WTC11 (cell line): ENCODE data around the gene TNFSF15. TPM values are rescaled to one million over a fixed set of nuclear protein-coding genes. Genes with fewer than 3 reads are reported as not detected.

ENCODE experiments used
- ATAC-seq: fragments of 200-7000 bp; cut with Tn5 transposase; 2 replicates; pipeline ENCODE4 v1.10.0; 2021; ENCODE audit warnings: mild to moderate bottlenecking, moderate library complexity
- CTCF ChIA-PET: fragments of 300-600 bp; sonication (Branson Sonifier 250); formaldehyde crosslinking; loops from one replicate; lab custom pipeline; 2021; ENCODE audit warnings: antibody characterized with exemption; lab: Charles Lee
- POLR2A ChIA-PET: fragments of 350-600 bp; sonication (Branson Sonifier 250); formaldehyde crosslinking; loops from one replicate; lab custom pipeline; 2021; ENCODE audit warnings: antibody characterized with exemption; lab: Charles Lee
- DNase-seq: peaks from one replicate; pipeline ENCODE4 v3.0.0; 2021; ENCODE audit warnings: low spot score
- H3K27ac Mint-ChIP-seq: 2 replicates; pipeline ENCODE4 v1.8.0; 2021; ENCODE audit warnings: mixed read lengths
- H3K27me3 Mint-ChIP-seq: 2 replicates; pipeline ENCODE4 v1.8.0; 2021; ENCODE audit warnings: low read depth, mild to moderate bottlenecking, moderate library complexity, mixed read lengths
- H3K36me3 Mint-ChIP-seq: 2 replicates; pipeline ENCODE4 v1.8.0; 2021; ENCODE audit warnings: mixed read lengths
- H3K4me1 Mint-ChIP-seq: 2 replicates; pipeline ENCODE4 v1.8.0; 2022; ENCODE audit warnings: mixed read lengths
- H3K4me3 Mint-ChIP-seq: 2 replicates; pipeline ENCODE4 v1.8.0; 2021; ENCODE audit warnings: mild to moderate bottlenecking, moderate library complexity, mixed read lengths
- H3K9me3 Mint-ChIP-seq: 2 replicates; pipeline ENCODE4 v1.8.0; 2021; ENCODE audit warnings: mixed read lengths
- CREB1 ChIP-seq: sonication (generic); formaldehyde crosslinking; IDR thresholded peaks from 2 replicates; pipeline ENCODE4 v1.8.0; 2023; ENCODE audit warnings: mild to moderate bottlenecking, missing genetic modification reagents
- FOXJ3 ChIP-seq: sonication (generic); formaldehyde crosslinking; IDR thresholded peaks from 2 replicates; pipeline ENCODE4 v1.9.0; 2021; ENCODE audit warnings: missing genetic modification reagents, mild to moderate bottlenecking, borderline replicate concordance
- GRHL2 ChIP-seq: fragments of 250-450 bp; sonication (Bioruptor Pico); IDR thresholded peaks from 2 replicates; pipeline ENCODE4 v1.8.0; 2022; ENCODE audit warnings: mild to moderate bottlenecking, moderate library complexity; ENCODE audit not compliant: insufficient replicate concordance, severe bottlenecking
- HMGA2 ChIP-seq: fragments of 250-450 bp; sonication (Bioruptor Pico); IDR thresholded peaks from 2 replicates; pipeline ENCODE4 v1.4.0; 2021; ENCODE audit warnings: mild to moderate bottlenecking, moderate library complexity
- NFE2L1 ChIP-seq: sonication (generic); formaldehyde crosslinking; IDR thresholded peaks from 2 replicates; pipeline ENCODE4 v1.8.1; 2023; ENCODE audit warnings: missing genetic modification reagents
- NR1H2 ChIP-seq: sonication (generic); formaldehyde crosslinking; IDR thresholded peaks from 2 replicates; pipeline ENCODE4 v1.9.0; 2021; ENCODE audit warnings: mild to moderate bottlenecking, moderate library complexity, missing genetic modification reagents
- OVOL2 ChIP-seq: fragments of 250-450 bp; sonication (Bioruptor Pico); IDR thresholded peaks from 2 replicates; pipeline ENCODE4 v1.9.0; 2021; ENCODE audit warnings: mild to moderate bottlenecking, borderline replicate concordance
- RORB ChIP-seq: fragments of 250-450 bp; sonication (Bioruptor Pico); IDR thresholded peaks from 2 replicates; pipeline ENCODE4 v1.9.0; 2021; ENCODE audit warnings: mild to moderate bottlenecking
- TEAD4 ChIP-seq: sonication (generic); formaldehyde crosslinking; IDR thresholded peaks from 2 replicates; pipeline ENCODE4 v1.8.0; 2022; ENCODE audit warnings: mild to moderate bottlenecking, missing genetic modification reagents
- TP53 ChIP-seq: sonication (generic); formaldehyde crosslinking; IDR thresholded peaks from 2 replicates; pipeline ENCODE4 v1.8.1; 2023; ENCODE audit warnings: mild to moderate bottlenecking, missing genetic modification reagents
- ZNF232 ChIP-seq: sonication (generic); formaldehyde crosslinking; IDR thresholded peaks from 2 replicates; pipeline ENCODE4 v1.8.0; 2022; ENCODE audit warnings: mild to moderate bottlenecking, missing genetic modification reagents
- ZNF423 ChIP-seq: fragments of 250-450 bp; sonication (Bioruptor Pico); IDR thresholded peaks from 2 replicates; pipeline ENCODE4 v2.1.2; 2022; ENCODE audit warnings: mild to moderate bottlenecking, moderate library complexity
- total RNA-seq: library from RNA; stranded (reverse); gene quantifications from 3 replicates; pipeline ENCODE4 v1.2.3, GENCODE V29; 2021
- TF ChIP-seq, protein P1 (sequence below): fragments of 250-450 bp; sonication (Bioruptor Pico); IDR thresholded peaks from 2 replicates; pipeline ENCODE4 v2.1.2; 2022; ENCODE audit warnings: mild to moderate bottlenecking, moderate library complexity
- TF ChIP-seq, protein P2 (sequence below): sonication (generic); formaldehyde crosslinking; IDR thresholded peaks from 2 replicates; pipeline ENCODE4 v1.8.1; 2023; ENCODE audit warnings: mild to moderate bottlenecking, missing genetic modification reagents, moderate library complexity
- TF ChIP-seq, protein P3 (sequence below): fragments of 250-450 bp; sonication (Bioruptor Pico); IDR thresholded peaks from 2 replicates; pipeline ENCODE4 v1.9.0; 2021; ENCODE audit warnings: mild to moderate bottlenecking
- TF ChIP-seq, protein P4 (sequence below): sonication (generic); formaldehyde crosslinking; IDR thresholded peaks from 2 replicates; pipeline ENCODE4 v1.8.1; 2022; ENCODE audit warnings: low read depth, missing genetic modification reagents, borderline replicate concordance
- TF ChIP-seq, protein P5 (sequence below): fragments of 200-600 bp; IDR thresholded peaks from 2 replicates; pipeline ENCODE4 v1.8.0; 2022; ENCODE audit warnings: antibody characterized with exemption
- TF ChIP-seq, protein P6 (sequence below): sonication (generic); formaldehyde crosslinking; IDR thresholded peaks from 2 replicates; pipeline ENCODE4 v1.8.1; 2023; ENCODE audit warnings: mild to moderate bottlenecking, missing genetic modification reagents
- TF ChIP-seq, protein P7 (sequence below): fragments of 250-450 bp; sonication (Bioruptor Pico); IDR thresholded peaks from 2 replicates; pipeline ENCODE4 v1.9.0; 2021; ENCODE audit warnings: moderate library complexity, mild to moderate bottlenecking, inconsistent platforms, borderline replicate concordance
- TF ChIP-seq, protein P8 (sequence below): sonication (generic); formaldehyde crosslinking; IDR thresholded peaks from 2 replicates; pipeline ENCODE4 v1.8.0; 2022; ENCODE audit warnings: missing genetic modification reagents

The TNFSF15 gene
- total RNA-seq, 1 experiment from 2014 or later, result 0.11 TPM

DNA sequence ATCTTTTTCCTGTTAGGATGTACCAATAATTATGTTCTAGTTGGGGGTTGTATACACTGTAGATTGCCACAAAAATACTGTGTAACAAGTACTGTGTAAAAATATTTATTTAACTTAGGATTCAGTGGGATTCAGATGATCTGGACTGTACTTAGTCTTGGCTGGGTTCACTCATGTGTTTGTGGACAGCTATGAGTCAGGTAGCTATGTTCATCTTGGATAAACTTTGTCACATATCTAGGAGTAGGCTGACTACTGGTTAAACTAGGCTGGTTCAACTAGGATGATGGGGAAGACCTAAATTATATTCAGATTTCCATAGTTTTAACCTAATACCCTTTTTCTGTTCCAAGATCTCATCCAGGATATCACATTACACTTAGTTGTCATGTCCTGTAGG is 32.1 kb upstream of the TNFSF15 start:
- ATAC-seq (no peak), DNase-seq (no peak)
- ChIA-PET POLR2A (no interaction called here), CTCF (no interaction called here)
- no peak for TF ChIP-seq ZNF232 (CRISPR knock-in tag)
- TF ChIP-seq, protein P1, sequence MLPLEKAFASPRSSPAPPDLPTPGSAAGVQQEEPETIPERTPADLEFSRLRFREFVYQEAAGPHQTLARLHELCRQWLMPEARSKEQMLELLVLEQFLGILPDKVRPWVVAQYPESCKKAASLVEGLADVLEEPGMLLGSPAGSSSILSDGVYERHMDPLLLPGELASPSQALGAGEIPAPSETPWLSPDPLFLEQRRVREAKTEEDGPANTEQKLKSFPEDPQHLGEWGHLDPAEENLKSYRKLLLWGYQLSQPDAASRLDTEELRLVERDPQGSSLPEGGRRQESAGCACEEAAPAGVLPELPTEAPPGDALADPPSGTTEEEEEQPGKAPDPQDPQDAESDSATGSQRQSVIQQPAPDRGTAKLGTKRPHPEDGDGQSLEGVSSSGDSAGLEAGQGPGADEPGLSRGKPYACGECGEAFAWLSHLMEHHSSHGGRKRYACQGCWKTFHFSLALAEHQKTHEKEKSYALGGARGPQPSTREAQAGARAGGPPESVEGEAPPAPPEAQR (CRISPR knock-in tag), result no peak
- TF ChIP-seq, protein P2, sequence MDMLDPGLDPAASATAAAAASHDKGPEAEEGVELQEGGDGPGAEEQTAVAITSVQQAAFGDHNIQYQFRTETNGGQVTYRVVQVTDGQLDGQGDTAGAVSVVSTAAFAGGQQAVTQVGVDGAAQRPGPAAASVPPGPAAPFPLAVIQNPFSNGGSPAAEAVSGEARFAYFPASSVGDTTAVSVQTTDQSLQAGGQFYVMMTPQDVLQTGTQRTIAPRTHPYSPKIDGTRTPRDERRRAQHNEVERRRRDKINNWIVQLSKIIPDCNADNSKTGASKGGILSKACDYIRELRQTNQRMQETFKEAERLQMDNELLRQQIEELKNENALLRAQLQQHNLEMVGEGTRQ (CRISPR knock-in tag), result no peak
- no peak for TF ChIP-seq OVOL2 (CRISPR knock-in tag)
- TF ChIP-seq, protein P3, sequence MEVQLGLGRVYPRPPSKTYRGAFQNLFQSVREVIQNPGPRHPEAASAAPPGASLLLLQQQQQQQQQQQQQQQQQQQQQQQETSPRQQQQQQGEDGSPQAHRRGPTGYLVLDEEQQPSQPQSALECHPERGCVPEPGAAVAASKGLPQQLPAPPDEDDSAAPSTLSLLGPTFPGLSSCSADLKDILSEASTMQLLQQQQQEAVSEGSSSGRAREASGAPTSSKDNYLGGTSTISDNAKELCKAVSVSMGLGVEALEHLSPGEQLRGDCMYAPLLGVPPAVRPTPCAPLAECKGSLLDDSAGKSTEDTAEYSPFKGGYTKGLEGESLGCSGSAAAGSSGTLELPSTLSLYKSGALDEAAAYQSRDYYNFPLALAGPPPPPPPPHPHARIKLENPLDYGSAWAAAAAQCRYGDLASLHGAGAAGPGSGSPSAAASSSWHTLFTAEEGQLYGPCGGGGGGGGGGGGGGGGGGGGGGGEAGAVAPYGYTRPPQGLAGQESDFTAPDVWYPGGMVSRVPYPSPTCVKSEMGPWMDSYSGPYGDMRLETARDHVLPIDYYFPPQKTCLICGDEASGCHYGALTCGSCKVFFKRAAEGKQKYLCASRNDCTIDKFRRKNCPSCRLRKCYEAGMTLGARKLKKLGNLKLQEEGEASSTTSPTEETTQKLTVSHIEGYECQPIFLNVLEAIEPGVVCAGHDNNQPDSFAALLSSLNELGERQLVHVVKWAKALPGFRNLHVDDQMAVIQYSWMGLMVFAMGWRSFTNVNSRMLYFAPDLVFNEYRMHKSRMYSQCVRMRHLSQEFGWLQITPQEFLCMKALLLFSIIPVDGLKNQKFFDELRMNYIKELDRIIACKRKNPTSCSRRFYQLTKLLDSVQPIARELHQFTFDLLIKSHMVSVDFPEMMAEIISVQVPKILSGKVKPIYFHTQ (CRISPR knock-in tag), result no peak
- TF ChIP-seq, protein P4, sequence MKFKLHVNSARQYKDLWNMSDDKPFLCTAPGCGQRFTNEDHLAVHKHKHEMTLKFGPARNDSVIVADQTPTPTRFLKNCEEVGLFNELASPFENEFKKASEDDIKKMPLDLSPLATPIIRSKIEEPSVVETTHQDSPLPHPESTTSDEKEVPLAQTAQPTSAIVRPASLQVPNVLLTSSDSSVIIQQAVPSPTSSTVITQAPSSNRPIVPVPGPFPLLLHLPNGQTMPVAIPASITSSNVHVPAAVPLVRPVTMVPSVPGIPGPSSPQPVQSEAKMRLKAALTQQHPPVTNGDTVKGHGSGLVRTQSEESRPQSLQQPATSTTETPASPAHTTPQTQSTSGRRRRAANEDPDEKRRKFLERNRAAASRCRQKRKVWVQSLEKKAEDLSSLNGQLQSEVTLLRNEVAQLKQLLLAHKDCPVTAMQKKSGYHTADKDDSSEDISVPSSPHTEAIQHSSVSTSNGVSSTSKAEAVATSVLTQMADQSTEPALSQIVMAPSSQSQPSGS, result no peak
- no peak for TF ChIP-seq CREB1 (CRISPR knock-in tag)
- TF ChIP-seq GRHL2, result no peak
- no peak for TF ChIP-seq RORB
- TF ChIP-seq NR1H2 (CRISPR knock-in tag), result no peak
- TF ChIP-seq TEAD4, result no peak
- H3K27ac Mint-ChIP-seq, result no peak overlapping the region
- H3K4me3 Mint-ChIP-seq, result no peak overlapping the region
- peaks cover 6% of the 10 kb centered on the region for H3K9me3 Mint-ChIP-seq
- no peaks in the 10 kb centered on the region for H3K4me1 Mint-ChIP-seq
- no peaks in the 10 kb centered on the region for H3K36me3 Mint-ChIP-seq
- peaks cover 23% of the 10 kb centered on the region for H3K27me3 Mint-ChIP-seq

DNA sequence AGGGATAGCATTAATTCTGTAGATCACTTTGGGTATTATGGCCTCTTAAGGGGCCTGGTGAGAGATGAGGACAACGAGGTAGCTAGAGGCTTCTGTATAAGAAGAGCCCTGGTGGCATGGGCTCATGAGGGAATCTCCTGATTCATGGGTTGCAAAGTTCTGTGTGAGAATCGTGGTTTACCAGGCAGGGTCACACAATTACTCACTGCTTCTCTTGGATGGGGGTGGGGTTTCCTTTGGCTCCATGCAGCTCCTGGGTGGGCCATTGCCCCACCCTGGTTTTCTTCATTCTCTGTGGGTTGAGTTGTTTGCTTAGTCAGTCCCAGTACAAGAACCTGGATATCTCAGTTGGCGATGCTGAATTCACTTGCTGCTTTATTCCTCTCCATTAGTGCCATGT is 30.9 kb upstream of the TNFSF15 start:
- no peak for DNase-seq
- Mint-ChIP-seq H3K36me3 (no peaks in the 10 kb centered on the region), H3K9me3 (peaks cover 15% of the 10 kb centered on the region), H3K27me3 (peaks cover 28% of the 10 kb centered on the region), H3K4me1 (no peaks in the 10 kb centered on the region), H3K27ac (no peak overlapping the region), H3K4me3 (no peak overlapping the region)
- CTCF ChIA-PET, result no interaction called here
- POLR2A ChIA-PET, result no interaction called here
- no peak for ATAC-seq
- no peak for TF ChIP-seq HMGA2
- TF ChIP-seq, protein P2 (CRISPR knock-in tag), result no peak
- TF ChIP-seq TP53, result no peak
- TF ChIP-seq, protein P5, sequence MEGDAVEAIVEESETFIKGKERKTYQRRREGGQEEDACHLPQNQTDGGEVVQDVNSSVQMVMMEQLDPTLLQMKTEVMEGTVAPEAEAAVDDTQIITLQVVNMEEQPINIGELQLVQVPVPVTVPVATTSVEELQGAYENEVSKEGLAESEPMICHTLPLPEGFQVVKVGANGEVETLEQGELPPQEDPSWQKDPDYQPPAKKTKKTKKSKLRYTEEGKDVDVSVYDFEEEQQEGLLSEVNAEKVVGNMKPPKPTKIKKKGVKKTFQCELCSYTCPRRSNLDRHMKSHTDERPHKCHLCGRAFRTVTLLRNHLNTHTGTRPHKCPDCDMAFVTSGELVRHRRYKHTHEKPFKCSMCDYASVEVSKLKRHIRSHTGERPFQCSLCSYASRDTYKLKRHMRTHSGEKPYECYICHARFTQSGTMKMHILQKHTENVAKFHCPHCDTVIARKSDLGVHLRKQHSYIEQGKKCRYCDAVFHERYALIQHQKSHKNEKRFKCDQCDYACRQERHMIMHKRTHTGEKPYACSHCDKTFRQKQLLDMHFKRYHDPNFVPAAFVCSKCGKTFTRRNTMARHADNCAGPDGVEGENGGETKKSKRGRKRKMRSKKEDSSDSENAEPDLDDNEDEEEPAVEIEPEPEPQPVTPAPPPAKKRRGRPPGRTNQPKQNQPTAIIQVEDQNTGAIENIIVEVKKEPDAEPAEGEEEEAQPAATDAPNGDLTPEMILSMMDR, result no peak
- no peak for TF ChIP-seq NFE2L1 (CRISPR knock-in tag)
- TF ChIP-seq ZNF423 (CRISPR knock-in tag), result no peak
- no peak for TF ChIP-seq TEAD4
- TF ChIP-seq FOXJ3 (CRISPR knock-in tag), result no peak
- TF ChIP-seq, protein P6, sequence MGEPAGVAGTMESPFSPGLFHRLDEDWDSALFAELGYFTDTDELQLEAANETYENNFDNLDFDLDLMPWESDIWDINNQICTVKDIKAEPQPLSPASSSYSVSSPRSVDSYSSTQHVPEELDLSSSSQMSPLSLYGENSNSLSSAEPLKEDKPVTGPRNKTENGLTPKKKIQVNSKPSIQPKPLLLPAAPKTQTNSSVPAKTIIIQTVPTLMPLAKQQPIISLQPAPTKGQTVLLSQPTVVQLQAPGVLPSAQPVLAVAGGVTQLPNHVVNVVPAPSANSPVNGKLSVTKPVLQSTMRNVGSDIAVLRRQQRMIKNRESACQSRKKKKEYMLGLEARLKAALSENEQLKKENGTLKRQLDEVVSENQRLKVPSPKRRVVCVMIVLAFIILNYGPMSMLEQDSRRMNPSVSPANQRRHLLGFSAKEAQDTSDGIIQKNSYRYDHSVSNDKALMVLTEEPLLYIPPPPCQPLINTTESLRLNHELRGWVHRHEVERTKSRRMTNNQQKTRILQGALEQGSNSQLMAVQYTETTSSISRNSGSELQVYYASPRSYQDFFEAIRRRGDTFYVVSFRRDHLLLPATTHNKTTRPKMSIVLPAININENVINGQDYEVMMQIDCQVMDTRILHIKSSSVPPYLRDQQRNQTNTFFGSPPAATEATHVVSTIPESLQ (CRISPR knock-in tag), result no peak
- TF ChIP-seq, protein P7, sequence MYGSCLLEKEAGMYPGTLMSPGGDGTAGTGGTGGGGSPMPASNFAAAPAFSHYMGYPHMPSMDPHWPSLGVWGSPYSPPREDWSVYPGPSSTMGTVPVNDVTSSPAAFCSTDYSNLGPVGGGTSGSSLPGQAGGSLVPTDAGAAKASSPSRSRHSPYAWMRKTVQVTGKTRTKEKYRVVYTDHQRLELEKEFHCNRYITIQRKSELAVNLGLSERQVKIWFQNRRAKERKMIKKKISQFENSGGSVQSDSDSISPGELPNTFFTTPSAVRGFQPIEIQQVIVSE, result no peak
- TF ChIP-seq, protein P8, sequence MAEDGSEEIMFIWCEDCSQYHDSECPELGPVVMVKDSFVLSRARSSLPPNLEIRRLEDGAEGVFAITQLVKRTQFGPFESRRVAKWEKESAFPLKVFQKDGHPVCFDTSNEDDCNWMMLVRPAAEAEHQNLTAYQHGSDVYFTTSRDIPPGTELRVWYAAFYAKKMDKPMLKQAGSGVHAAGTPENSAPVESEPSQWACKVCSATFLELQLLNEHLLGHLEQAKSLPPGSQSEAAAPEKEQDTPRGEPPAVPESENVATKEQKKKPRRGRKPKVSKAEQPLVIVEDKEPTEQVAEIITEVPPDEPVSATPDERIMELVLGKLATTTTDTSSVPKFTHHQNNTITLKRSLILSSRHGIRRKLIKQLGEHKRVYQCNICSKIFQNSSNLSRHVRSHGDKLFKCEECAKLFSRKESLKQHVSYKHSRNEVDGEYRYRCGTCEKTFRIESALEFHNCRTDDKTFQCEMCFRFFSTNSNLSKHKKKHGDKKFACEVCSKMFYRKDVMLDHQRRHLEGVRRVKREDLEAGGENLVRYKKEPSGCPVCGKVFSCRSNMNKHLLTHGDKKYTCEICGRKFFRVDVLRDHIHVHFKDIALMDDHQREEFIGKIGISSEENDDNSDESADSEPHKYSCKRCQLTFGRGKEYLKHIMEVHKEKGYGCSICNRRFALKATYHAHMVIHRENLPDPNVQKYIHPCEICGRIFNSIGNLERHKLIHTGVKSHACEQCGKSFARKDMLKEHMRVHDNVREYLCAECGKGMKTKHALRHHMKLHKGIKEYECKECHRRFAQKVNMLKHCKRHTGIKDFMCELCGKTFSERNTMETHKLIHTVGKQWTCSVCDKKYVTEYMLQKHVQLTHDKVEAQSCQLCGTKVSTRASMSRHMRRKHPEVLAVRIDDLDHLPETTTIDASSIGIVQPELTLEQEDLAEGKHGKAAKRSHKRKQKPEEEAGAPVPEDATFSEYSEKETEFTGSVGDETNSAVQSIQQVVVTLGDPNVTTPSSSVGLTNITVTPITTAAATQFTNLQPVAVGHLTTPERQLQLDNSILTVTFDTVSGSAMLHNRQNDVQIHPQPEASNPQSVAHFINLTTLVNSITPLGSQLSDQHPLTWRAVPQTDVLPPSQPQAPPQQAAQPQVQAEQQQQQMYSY (CRISPR knock-in tag), result no peak
- no peak for TF ChIP-seq OVOL2 (CRISPR knock-in tag)
